DMS 273 treated with DMSO at 0.1 percent for 48 hours (cell line): ENCODE results near the gene STARD4.

Experiments
- DNase-seq: peaks from one replicate; lab custom pipeline; 2025; lab: John Stamatoyannopoulos, UW

The STARD4 gene

GRCh38 chr5:111472096-111472495 is 40.2 kb downstream of the STARD4 start:
- DNase-seq = no peak

- DNase-seq = no peak
Observed at GRCh38 chr5:111469903-111470302, 42.4 kb downstream of the STARD4 start.

GRCh38 chr5:111469293-111469896 is 42.9 kb downstream of the STARD4 start:
- DNase-seq = no peak

- no peak for DNase-seq
Observed at GRCh38 chr5:111463311-111463710, 49.0 kb downstream of the STARD4 start.

GRCh38 chr5:111461934-111462333 is 50.4 kb downstream of the STARD4 start:
- DNase-seq = no peak

GRCh38 chr5:111461255-111461671 is 51.1 kb downstream of the STARD4 start:
- DNase-seq = no peak

GRCh38 chr5:111454776-111455175 is 57.6 kb downstream of the STARD4 start:
- no peak for DNase-seq

- DNase-seq = peak; percentile 98
Observed at GRCh38 chr5:111454198-111454622, 58.1 kb downstream of the STARD4 start.

- peak; percentile 94 for DNase-seq
Observed at GRCh38 chr5:111453747-111454146, 58.6 kb downstream of the STARD4 start.

GRCh38 chr5:111453295-111453694 is 59.0 kb downstream of the STARD4 start:
- no peak for DNase-seq

- DNase-seq = no peak
Observed at GRCh38 chr5:111447822-111448221, 64.5 kb downstream of the STARD4 start.

GRCh38 chr5:111447099-111447498 is 65.2 kb downstream of the STARD4 start:
- DNase-seq = no peak
